ENCODE results near the gene YJU2.

DNA sequence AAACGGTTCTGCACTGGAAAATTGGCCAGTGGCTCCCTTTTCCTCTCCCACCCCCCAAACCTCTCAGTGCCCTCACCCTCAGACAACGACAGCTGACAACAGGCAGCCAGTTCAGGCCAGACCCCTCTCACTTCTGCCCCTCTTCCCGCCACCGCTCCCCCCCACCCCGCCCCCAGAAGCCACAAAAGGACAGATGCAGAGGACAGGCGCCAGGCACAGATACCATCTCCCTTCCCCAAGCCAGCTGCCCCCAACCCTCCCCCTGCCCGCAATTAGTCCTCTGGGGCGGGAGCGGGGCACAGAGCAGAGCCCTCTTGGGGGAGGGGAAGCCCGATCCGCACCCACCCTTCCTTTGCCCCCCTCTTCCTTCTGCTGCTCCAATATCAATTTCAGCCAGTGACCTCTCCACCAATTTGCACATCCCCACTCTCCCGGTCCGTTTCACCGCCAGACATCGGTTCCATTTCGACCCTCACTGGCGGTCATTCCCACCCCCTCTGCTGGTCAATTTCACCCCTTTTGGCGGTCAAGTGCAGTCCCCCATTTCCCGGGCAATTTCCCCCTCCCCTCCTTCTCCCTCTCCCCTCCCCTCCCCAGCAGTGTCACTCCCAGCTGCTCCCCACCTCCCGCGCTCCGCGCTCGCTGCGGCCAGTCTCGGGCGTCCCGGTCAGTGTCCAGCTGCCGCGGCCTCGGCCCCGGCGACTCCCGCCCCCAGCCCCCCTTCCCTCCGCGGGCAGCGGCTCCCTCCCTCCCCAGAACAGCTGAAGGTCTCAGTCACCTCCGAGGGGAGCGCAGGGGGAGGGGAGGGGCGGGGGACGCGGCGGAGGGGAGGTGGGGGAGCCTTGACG is 31.8 kb downstream of the YJU2 start, which contains the start of gene SHD:
- TF ChIP-seq EGR1 (IDR thresholded peaks at IDR 0.05; ENCODE audit: low read depth) (no peak), SP1 (IDR thresholded peaks at IDR 0.05; ENCODE audit: low read depth) (no peak), POLR2A (IDR thresholded peaks at IDR 0.05; ENCODE audit: borderline replicate concordance, extremely low read depth, insufficient read depth, insufficient read length) (no peak), JUND (IDR thresholded peaks at IDR 0.05) (no peak), SRF (IDR thresholded peaks at IDR 0.05; ENCODE audit: low read depth) (no peak), CEBPB (IDR thresholded peaks at IDR 0.05; ENCODE audit: low read depth) (no peak)
- TF ChIP-seq, protein P1, sequence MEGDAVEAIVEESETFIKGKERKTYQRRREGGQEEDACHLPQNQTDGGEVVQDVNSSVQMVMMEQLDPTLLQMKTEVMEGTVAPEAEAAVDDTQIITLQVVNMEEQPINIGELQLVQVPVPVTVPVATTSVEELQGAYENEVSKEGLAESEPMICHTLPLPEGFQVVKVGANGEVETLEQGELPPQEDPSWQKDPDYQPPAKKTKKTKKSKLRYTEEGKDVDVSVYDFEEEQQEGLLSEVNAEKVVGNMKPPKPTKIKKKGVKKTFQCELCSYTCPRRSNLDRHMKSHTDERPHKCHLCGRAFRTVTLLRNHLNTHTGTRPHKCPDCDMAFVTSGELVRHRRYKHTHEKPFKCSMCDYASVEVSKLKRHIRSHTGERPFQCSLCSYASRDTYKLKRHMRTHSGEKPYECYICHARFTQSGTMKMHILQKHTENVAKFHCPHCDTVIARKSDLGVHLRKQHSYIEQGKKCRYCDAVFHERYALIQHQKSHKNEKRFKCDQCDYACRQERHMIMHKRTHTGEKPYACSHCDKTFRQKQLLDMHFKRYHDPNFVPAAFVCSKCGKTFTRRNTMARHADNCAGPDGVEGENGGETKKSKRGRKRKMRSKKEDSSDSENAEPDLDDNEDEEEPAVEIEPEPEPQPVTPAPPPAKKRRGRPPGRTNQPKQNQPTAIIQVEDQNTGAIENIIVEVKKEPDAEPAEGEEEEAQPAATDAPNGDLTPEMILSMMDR (IDR thresholded peaks at IDR 0.05 in 2 of 3, conservative IDR thresholded peaks at IDR 0.05 in 1 of 3; ENCODE audit: borderline replicate concordance in 1 of 3, insufficient read depth in 1 of 3, low read depth in 2 of 3, low read length in 2 of 3): no peak
- TF ChIP-seq, protein P2, sequence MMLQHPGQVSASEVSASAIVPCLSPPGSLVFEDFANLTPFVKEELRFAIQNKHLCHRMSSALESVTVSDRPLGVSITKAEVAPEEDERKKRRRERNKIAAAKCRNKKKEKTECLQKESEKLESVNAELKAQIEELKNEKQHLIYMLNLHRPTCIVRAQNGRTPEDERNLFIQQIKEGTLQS (IDR thresholded peaks at IDR 0.05): no peak
- TF ChIP-seq, protein P3, sequence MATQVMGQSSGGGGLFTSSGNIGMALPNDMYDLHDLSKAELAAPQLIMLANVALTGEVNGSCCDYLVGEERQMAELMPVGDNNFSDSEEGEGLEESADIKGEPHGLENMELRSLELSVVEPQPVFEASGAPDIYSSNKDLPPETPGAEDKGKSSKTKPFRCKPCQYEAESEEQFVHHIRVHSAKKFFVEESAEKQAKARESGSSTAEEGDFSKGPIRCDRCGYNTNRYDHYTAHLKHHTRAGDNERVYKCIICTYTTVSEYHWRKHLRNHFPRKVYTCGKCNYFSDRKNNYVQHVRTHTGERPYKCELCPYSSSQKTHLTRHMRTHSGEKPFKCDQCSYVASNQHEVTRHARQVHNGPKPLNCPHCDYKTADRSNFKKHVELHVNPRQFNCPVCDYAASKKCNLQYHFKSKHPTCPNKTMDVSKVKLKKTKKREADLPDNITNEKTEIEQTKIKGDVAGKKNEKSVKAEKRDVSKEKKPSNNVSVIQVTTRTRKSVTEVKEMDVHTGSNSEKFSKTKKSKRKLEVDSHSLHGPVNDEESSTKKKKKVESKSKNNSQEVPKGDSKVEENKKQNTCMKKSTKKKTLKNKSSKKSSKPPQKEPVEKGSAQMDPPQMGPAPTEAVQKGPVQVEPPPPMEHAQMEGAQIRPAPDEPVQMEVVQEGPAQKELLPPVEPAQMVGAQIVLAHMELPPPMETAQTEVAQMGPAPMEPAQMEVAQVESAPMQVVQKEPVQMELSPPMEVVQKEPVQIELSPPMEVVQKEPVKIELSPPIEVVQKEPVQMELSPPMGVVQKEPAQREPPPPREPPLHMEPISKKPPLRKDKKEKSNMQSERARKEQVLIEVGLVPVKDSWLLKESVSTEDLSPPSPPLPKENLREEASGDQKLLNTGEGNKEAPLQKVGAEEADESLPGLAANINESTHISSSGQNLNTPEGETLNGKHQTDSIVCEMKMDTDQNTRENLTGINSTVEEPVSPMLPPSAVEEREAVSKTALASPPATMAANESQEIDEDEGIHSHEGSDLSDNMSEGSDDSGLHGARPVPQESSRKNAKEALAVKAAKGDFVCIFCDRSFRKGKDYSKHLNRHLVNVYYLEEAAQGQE (IDR thresholded peaks at IDR 0.05; ENCODE audit: low read depth): no peak
- TF ChIP-seq, protein P4, sequence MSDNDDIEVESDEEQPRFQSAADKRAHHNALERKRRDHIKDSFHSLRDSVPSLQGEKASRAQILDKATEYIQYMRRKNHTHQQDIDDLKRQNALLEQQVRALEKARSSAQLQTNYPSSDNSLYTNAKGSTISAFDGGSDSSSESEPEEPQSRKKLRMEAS (IDR thresholded peaks at IDR 0.05): no peak
